ENCODE data around the gene COL2A1. TPM values are rescaled to one million over a fixed set of nuclear protein-coding genes. Genes with fewer than 3 reads are reported as not detected.

COL2A1 gene
- total and polyA plus RNA-seq, 4 donors: 321 TPM; not detected in 3

GRCh38 chr12:47969845-47970244, 34.4 kb downstream of the COL2A1 start:
- H3K27ac ChIP-seq (ENCODE audit: low read depth in 1 of 2, low read length in 2 of 2): no peak overlapping the region
- no peaks in the 10 kb centered on the region for H3K9me3 ChIP-seq (ENCODE audit: control insufficient read depth in 4 of 4, low read length in 3 of 4)
- no peaks in the 10 kb centered on the region for H3K27me3 ChIP-seq (ENCODE audit: control insufficient read depth in 4 of 4, insufficient read depth in 4 of 4, low read length in 3 of 4)
- peaks cover 0 to 3% (median 0%) of the 10 kb centered on the region in 4 donors for H3K4me1 ChIP-seq (ENCODE audit: control insufficient read depth in 4 of 4, insufficient read depth in 4 of 4, low read length in 3 of 4)
- no peak overlapping the region for H3K4me3 ChIP-seq (ENCODE audit: low read depth in 1 of 3, low read length in 3 of 3)
- peaks cover 0 to 9% (median under 1%) of the 10 kb centered on the region in 4 donors for H3K36me3 ChIP-seq (ENCODE audit: control insufficient read depth in 4 of 4, insufficient read depth in 3 of 4, low read depth in 1 of 4, low read length in 3 of 4)
- TF ChIP-seq JUND (IDR thresholded peaks at IDR 0.05) (no peak), TAF1 (conservative IDR thresholded peaks at IDR 0.05) (no peak), HNF4A (conservative IDR thresholded peaks at IDR 0.05) (no peak), FOXA2 (IDR thresholded peaks at IDR 0.05) (no peak), GABPA (IDR thresholded peaks at IDR 0.05 in 1 of 2, conservative IDR thresholded peaks at IDR 0.05 in 1 of 2) (no peak), RXRA (IDR thresholded peaks at IDR 0.05) (no peak), HNF4G (IDR thresholded peaks at IDR 0.05) (no peak), NR2F2 (IDR thresholded peaks at IDR 0.05) (no peak), SP1 (IDR thresholded peaks at IDR 0.05) (no peak), FOXA1 (IDR thresholded peaks at IDR 0.05) (no peak)
- TF ChIP-seq, protein P1, sequence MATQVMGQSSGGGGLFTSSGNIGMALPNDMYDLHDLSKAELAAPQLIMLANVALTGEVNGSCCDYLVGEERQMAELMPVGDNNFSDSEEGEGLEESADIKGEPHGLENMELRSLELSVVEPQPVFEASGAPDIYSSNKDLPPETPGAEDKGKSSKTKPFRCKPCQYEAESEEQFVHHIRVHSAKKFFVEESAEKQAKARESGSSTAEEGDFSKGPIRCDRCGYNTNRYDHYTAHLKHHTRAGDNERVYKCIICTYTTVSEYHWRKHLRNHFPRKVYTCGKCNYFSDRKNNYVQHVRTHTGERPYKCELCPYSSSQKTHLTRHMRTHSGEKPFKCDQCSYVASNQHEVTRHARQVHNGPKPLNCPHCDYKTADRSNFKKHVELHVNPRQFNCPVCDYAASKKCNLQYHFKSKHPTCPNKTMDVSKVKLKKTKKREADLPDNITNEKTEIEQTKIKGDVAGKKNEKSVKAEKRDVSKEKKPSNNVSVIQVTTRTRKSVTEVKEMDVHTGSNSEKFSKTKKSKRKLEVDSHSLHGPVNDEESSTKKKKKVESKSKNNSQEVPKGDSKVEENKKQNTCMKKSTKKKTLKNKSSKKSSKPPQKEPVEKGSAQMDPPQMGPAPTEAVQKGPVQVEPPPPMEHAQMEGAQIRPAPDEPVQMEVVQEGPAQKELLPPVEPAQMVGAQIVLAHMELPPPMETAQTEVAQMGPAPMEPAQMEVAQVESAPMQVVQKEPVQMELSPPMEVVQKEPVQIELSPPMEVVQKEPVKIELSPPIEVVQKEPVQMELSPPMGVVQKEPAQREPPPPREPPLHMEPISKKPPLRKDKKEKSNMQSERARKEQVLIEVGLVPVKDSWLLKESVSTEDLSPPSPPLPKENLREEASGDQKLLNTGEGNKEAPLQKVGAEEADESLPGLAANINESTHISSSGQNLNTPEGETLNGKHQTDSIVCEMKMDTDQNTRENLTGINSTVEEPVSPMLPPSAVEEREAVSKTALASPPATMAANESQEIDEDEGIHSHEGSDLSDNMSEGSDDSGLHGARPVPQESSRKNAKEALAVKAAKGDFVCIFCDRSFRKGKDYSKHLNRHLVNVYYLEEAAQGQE (IDR thresholded peaks at IDR 0.05): no peak
- TF ChIP-seq, protein P2, sequence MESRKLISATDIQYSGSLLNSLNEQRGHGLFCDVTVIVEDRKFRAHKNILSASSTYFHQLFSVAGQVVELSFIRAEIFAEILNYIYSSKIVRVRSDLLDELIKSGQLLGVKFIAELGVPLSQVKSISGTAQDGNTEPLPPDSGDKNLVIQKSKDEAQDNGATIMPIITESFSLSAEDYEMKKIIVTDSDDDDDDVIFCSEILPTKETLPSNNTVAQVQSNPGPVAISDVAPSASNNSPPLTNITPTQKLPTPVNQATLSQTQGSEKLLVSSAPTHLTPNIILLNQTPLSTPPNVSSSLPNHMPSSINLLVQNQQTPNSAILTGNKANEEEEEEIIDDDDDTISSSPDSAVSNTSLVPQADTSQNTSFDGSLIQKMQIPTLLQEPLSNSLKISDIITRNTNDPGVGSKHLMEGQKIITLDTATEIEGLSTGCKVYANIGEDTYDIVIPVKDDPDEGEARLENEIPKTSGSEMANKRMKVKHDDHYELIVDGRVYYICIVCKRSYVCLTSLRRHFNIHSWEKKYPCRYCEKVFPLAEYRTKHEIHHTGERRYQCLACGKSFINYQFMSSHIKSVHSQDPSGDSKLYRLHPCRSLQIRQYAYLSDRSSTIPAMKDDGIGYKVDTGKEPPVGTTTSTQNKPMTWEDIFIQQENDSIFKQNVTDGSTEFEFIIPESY (IDR thresholded peaks at IDR 0.05): no peak
- no peak overlapping the region for H3K9ac ChIP-seq (ENCODE audit: low read depth in 1 of 2, low read length in 2 of 2)
- 83% methylated on average over 3 of the region's 3 CpGs for WGBS
- DNase-seq (ENCODE audit: low spot score): no peak

- Histone ChIP-seq H3K27me3 (ENCODE audit: control insufficient read depth in 4 of 4, insufficient read depth in 4 of 4, low read length in 3 of 4) (no peaks in the 10 kb centered on the region), H3K36me3 (ENCODE audit: control insufficient read depth in 4 of 4, insufficient read depth in 3 of 4, low read depth in 1 of 4, low read length in 3 of 4) (peaks cover 0 to 9% (median under 1%) of the 10 kb centered on the region in 4 donors), H3K9me3 (ENCODE audit: control insufficient read depth in 4 of 4, low read length in 3 of 4) (no peaks in the 10 kb centered on the region), H3K4me3 (ENCODE audit: low read depth in 1 of 3, low read length in 3 of 3) (no peak overlapping the region), H3K27ac (ENCODE audit: low read depth in 1 of 2, low read length in 2 of 2) (no peak overlapping the region), H3K4me1 (ENCODE audit: control insufficient read depth in 4 of 4, insufficient read depth in 4 of 4, low read length in 3 of 4) (peaks cover 0 to 8% (median 6%) of the 10 kb centered on the region in 4 donors), H3K9ac (ENCODE audit: low read depth in 1 of 2, low read length in 2 of 2) (no peak overlapping the region)
- TF ChIP-seq EGR1 (IDR thresholded peaks at IDR 0.05; ENCODE audit: low read depth in 2 of 2): no peak
- no peak for TF ChIP-seq SP1 (IDR thresholded peaks at IDR 0.05)
- no peak for TF ChIP-seq GABPA (IDR thresholded peaks at IDR 0.05 in 1 of 2, conservative IDR thresholded peaks at IDR 0.05 in 1 of 2)
- no peak for DNase-seq (ENCODE audit: low spot score)
- 69% methylated on average over 5 of the region's 5 CpGs for WGBS
Measured at GRCh38 chr12:47967461-47968321, 36.6 kb downstream of the COL2A1 start.

Measured in liver (tissue), 9 donors.